Vagina (tissue), 2 donors: ENCODE data around the gene PSMF1. TPM values are rescaled to one million over a fixed set of nuclear protein-coding genes. Genes with fewer than 3 reads are reported as not detected.

Experiments
- DNase-seq, 2 donors: peaks; one replicate each; pipeline ENCODE4 v3.0.0-alpha.2; 2017; ENCODE audit errors: extremely low spot score in 2 of 2
- H3K27ac ChIP-seq: fragments of 200-600 bp; sonication (generic); one replicate; pipeline ENCODE4 v1.5.1; 2019
- H3K27me3 ChIP-seq: fragments of 200-600 bp; sonication (generic); one replicate; pipeline ENCODE4 v1.5.1; 2019
- H3K36me3 ChIP-seq, 2 donors: fragments of 200-600 bp; sonication (generic); one replicate each; pipeline ENCODE4 v1.5.1; 2017 to 2019
- H3K4me1 ChIP-seq: fragments of 200-600 bp; sonication (generic); one replicate; pipeline ENCODE4 v1.5.1; 2019
- H3K4me3 ChIP-seq, 2 donors: fragments of 200-600 bp; sonication (generic); 1 replicate in 1 of 2; 2 replicates in 1 of 2; pipeline ENCODE4 v1.5.1; 2016 to 2019
- H3K9me3 ChIP-seq: fragments of 200-600 bp; sonication (generic); one replicate; pipeline ENCODE4 v1.5.1; 2019
- CTCF ChIP-seq, 3 experiments: fragments of 450-650 bp in 2 of 3; fragments of 200-600 bp in 1 of 3; sonication (generic) in 1 of 3; IDR thresholded peaks; one replicate each; pipeline ENCODE4 v1.5.1; 2017 to 2019; ENCODE audit warnings: antibody characterized with exemption in 3 of 3, mild to moderate bottlenecking in 2 of 3, moderate library complexity in 2 of 3
- POLR2A ChIP-seq, 2 donors: fragments of 450-650 bp; IDR thresholded peaks; one replicate each; pipeline ENCODE4 v1.6.1; 2017; ENCODE audit warnings: antibody characterized with exemption in 2 of 2, mild to moderate bottlenecking in 2 of 2, moderate library complexity in 2 of 2
- POLR2AphosphoS5 ChIP-seq, 2 donors: sonication (generic); formaldehyde crosslinking; IDR thresholded peaks; one replicate each; pipeline ENCODE4 v1.9.0; 2017; ENCODE audit warnings: antibody characterized with exemption in 2 of 2, mild to moderate bottlenecking in 2 of 2, low read depth in 1 of 2; ENCODE audit not compliant: insufficient read depth in 1 of 2
- intact Hi-C: fragments of 100-400 bp; cut with DNase I; formaldehyde crosslinking; loops from one replicate; pipeline ENCODE4 v1.15.1; 2023
- total RNA-seq: library from RNA; depleted of rRNA; stranded (reverse); fragments of >200 nt; gene quantifications from one replicate; pipeline ENCODE4 v1.2.3, GENCODE V29; 2016

Gene PSMF1
- total RNA-seq, 1 donor from 2014 or later: 52.8 TPM

- intact Hi-C loops: no loop called here
- Histone ChIP-seq H3K36me3 (no peaks in the 10 kb centered on the region), H3K27me3 (no peaks in the 10 kb centered on the region), H3K4me1 (no peaks in the 10 kb centered on the region), H3K4me3 (no peak overlapping the region), H3K9me3 (no peaks in the 10 kb centered on the region), H3K27ac (no peak overlapping the region)
- TF ChIP-seq POLR2AphosphoS5 (IDR thresholded peaks at IDR 0.05; ENCODE audit: insufficient read depth in 1 of 2, low read depth in 1 of 2) (no peak), POLR2A (IDR thresholded peaks at IDR 0.05) (no peak), CTCF (IDR thresholded peaks at IDR 0.05) (no peak)
- no peak for DNase-seq
Measured at GRCh38 chr20:1085492-1086276, 32.7 kb upstream of the PSMF1 start.

GRCh38 chr20:1086277-1087213, 31.9 kb upstream of the PSMF1 start:
- H3K9me3 ChIP-seq: no peaks in the 10 kb centered on the region
- H3K27ac ChIP-seq: no peak overlapping the region
- intact Hi-C loops: no loop called here
- no peaks in the 10 kb centered on the region for H3K4me1 ChIP-seq
- no peak for DNase-seq
- H3K4me3 ChIP-seq: no peak overlapping the region
- no peaks in the 10 kb centered on the region for H3K27me3 ChIP-seq
- TF ChIP-seq POLR2AphosphoS5 (IDR thresholded peaks at IDR 0.05; ENCODE audit: insufficient read depth in 1 of 2, low read depth in 1 of 2): no peak
- no peak for TF ChIP-seq POLR2A (IDR thresholded peaks at IDR 0.05)
- no peak for TF ChIP-seq CTCF (IDR thresholded peaks at IDR 0.05)
- no peaks in the 10 kb centered on the region for H3K36me3 ChIP-seq

GRCh38 chr20:1087311-1087905, 31.0 kb upstream of the PSMF1 start:
- Histone ChIP-seq H3K9me3 (no peaks in the 10 kb centered on the region), H3K4me3 (no peak overlapping the region), H3K27me3 (no peaks in the 10 kb centered on the region), H3K4me1 (no peaks in the 10 kb centered on the region), H3K36me3 (no peaks in the 10 kb centered on the region), H3K27ac (no peak overlapping the region)
- no peak for DNase-seq
- intact Hi-C loops: no loop called here
- TF ChIP-seq POLR2A (IDR thresholded peaks at IDR 0.05) (no peak), CTCF (IDR thresholded peaks at IDR 0.05) (no peak), POLR2AphosphoS5 (IDR thresholded peaks at IDR 0.05; ENCODE audit: insufficient read depth in 1 of 2, low read depth in 1 of 2) (no peak)

- no peak for TF ChIP-seq CTCF (IDR thresholded peaks at IDR 0.05)
- TF ChIP-seq POLR2A (IDR thresholded peaks at IDR 0.05): no peak
- no peak for TF ChIP-seq POLR2AphosphoS5 (IDR thresholded peaks at IDR 0.05; ENCODE audit: insufficient read depth in 1 of 2, low read depth in 1 of 2)
- H3K4me3 ChIP-seq: no peak overlapping the region
- no peaks in the 10 kb centered on the region for H3K4me1 ChIP-seq
- H3K9me3 ChIP-seq: peaks cover 4% of the 10 kb centered on the region
- H3K27me3 ChIP-seq: no peaks in the 10 kb centered on the region
- intact Hi-C loops: no loop called here
- no peaks in the 10 kb centered on the region for H3K36me3 ChIP-seq
- no peak overlapping the region for H3K27ac ChIP-seq
- DNase-seq: no peak
Measured at GRCh38 chr20:1094751-1095150, 23.7 kb upstream of the PSMF1 start.
